ENCODE measurements around the gene QRFPR.

- TF ChIP-seq CTCF (conservative IDR thresholded peaks at IDR 0.05 in 1 of 2, IDR thresholded peaks at IDR 0.05 in 1 of 2; ENCODE audit: extremely low read depth in 1 of 2, insufficient read depth in 1 of 2, low read depth in 1 of 2, low read length in 2 of 2) (no peak), EZH2 (IDR thresholded peaks at IDR 0.05; ENCODE audit: borderline replicate concordance, low read length) (no peak)
These were observed 3.7 kb downstream of the QRFPR start for GRCh38 chr4:121377076-121377475.
